Lower leg skin (tissue), 3 donors: Measurements from ENCODE around the gene SLC7A7.

Source experiments
- CTCF ChIP-seq, 3 donors: fragments of 450-650 bp; IDR thresholded peaks; one replicate each; pipeline ENCODE4 v1.5.1; 2016; ENCODE audit warnings: antibody characterized with exemption in 3 of 3, mild to moderate bottlenecking in 3 of 3, moderate library complexity in 2 of 3
- POLR2A ChIP-seq, 2 donors: fragments of 450-650 bp; IDR thresholded peaks; one replicate each; pipeline ENCODE4 v1.6.1; 2016 to 2017; ENCODE audit warnings: antibody characterized with exemption in 2 of 2, mild to moderate bottlenecking in 1 of 2, moderate library complexity in 1 of 2

DNA sequence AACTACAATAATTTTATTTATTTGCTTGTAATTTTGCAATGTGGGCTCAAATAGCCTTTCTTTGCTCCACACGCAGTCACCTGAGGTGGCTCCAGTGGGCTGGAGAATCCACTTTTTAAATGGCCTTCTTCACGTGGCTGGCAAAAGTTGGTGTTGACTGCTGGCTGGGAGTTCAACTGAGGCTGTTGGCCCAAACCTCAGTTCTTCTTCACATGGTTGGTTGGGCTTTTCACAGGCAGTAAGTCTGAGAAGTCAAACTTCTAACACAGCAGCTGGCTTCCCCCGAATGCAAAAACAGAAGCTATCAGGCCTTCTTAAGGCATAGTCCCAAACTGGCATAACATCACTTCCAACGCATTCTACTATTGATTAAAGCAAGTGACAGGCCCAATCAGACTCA is 50.9 kb downstream of the SLC7A7 start:
- no peak for TF ChIP-seq POLR2A (IDR thresholded peaks at IDR 0.05)
- TF ChIP-seq CTCF (IDR thresholded peaks at IDR 0.05), result no peak
